BJ (cell line): ENCODE data around the gene RAF1. TPM values are rescaled to one million over a fixed set of nuclear protein-coding genes. Genes with fewer than 3 reads are reported as not detected.

Source experiments
- CTCF ChIA-PET: fragments of 350-600 bp; formaldehyde crosslinking; extraction: SDS; loops from one replicate; lab custom pipeline; 2021; ENCODE audit warnings: antibody characterized with exemption, inconsistent platforms; lab: Yijun Ruan, JAX
- POLR2A ChIA-PET: fragments of 300-600 bp; sonication (Branson Sonifier 250); formaldehyde crosslinking; extraction: SDS; loops from one replicate; lab custom pipeline; 2021; ENCODE audit warnings: antibody characterized with exemption; lab: Charles Lee
- DNase-seq: peaks from one replicate; pipeline ENCODE4 v3.0.0-alpha.2; 2011; ENCODE audit warnings: low read depth
- H3K27me3 ChIP-seq: 2 replicates; pipeline ENCODE4 v1.6.0; 2011; ENCODE audit warnings: low read length; ENCODE audit not compliant: control insufficient read depth, insufficient read depth
- H3K36me3 ChIP-seq: 2 replicates; pipeline ENCODE4 v1.5.1; 2011; ENCODE audit warnings: low read length; ENCODE audit not compliant: control insufficient read depth, insufficient read depth
- H3K4me3 ChIP-seq: 2 replicates; pipeline ENCODE4 v1.5.1; 2011; ENCODE audit warnings: low read depth, mild to moderate bottlenecking, control low read depth, low read length
- polyA plus RNA-seq: library from polyadenylated mRNA; depleted of rRNA; stranded (reverse); fragments of >200 nt; gene quantifications from 2 replicates; pipeline ENCODE4 v1.2.3, GENCODE V29; 2011
- TF ChIP-seq, protein P1 (sequence below): IDR thresholded peaks from 2 replicates; pipeline ENCODE4 v1.5.1; 2011; ENCODE audit warnings: low read depth, mild to moderate bottlenecking, control low read depth, inconsistent platforms, low read length, moderate library complexity; ENCODE audit not compliant: insufficient read depth

RAF1 gene
- polyA plus RNA-seq, 1 experiment = 122 TPM

DNA sequence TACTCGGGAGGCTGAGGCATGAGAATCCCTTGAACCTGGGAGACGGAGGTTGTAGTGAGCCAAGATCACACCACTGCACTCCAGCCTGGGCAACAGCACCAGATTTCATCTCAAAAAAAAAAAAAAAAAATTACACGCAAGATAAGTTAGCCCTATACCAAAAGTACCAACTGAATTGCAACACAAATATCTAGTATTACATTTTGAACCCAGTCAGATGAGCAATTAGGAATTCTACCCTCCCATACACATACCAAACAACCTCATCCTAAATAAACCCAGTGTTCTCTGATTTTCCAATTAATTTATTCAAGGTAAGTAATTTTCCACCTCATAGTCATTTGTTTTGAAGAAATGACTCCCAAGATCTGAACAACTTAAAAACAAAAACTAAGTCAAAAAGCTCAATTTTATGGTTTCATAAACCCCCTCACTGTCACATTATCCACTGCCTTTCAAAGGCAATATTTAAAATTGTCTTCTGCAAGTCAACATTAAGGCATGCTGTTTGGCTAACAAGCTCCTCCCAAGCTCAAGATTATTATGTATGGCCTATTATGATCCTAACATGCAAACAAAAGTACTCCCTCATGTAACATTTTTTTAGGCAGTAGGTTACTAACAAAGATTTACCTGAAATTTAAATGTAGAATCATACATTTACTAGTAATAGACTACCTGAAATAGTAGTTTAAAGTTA lies 4.5 kb downstream of the RAF1 start:
- DNase-seq = no peak
- TF ChIP-seq, protein P1, sequence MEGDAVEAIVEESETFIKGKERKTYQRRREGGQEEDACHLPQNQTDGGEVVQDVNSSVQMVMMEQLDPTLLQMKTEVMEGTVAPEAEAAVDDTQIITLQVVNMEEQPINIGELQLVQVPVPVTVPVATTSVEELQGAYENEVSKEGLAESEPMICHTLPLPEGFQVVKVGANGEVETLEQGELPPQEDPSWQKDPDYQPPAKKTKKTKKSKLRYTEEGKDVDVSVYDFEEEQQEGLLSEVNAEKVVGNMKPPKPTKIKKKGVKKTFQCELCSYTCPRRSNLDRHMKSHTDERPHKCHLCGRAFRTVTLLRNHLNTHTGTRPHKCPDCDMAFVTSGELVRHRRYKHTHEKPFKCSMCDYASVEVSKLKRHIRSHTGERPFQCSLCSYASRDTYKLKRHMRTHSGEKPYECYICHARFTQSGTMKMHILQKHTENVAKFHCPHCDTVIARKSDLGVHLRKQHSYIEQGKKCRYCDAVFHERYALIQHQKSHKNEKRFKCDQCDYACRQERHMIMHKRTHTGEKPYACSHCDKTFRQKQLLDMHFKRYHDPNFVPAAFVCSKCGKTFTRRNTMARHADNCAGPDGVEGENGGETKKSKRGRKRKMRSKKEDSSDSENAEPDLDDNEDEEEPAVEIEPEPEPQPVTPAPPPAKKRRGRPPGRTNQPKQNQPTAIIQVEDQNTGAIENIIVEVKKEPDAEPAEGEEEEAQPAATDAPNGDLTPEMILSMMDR = no peak
- no peaks in the 10 kb centered on the region for H3K27me3 ChIP-seq
- CTCF ChIA-PET = interaction anchor here (0.6 to 1.4 kb wide), 4 partner anchors 10 to 1034 kb away, joined by 3 to 4 read pairs (median 4); no protein-coding TSS in a partner anchor
- H3K36me3 ChIP-seq = no peaks in the 10 kb centered on the region
- POLR2A ChIA-PET = interaction anchor here (1.0 kb wide), 1 partner anchor 15 kb away, joined by 5 read pairs; no protein-coding TSS in a partner anchor
- H3K4me3 ChIP-seq = no peak overlapping the region

DNA sequence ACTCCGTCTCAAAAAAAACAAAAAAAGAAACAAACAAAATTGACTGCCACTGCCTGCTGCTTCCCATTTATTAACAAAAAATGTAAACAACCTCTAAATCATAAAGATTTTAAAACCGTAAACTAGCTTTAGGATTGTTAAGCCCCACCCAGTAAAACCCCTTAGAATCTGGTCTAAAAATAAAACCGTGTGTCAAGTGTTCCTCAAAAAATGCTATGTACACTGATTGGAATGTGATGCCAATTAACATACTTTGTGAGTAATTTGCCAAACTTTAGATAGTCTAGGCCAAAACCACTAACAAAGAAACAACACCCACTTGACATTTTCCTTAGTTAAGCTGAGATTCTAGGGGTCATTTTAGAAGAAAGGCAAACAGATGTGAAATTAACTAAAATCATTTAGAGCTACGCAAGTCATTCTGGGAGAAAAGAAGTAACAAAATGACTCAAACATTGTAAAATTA lies 5.3 kb downstream of the RAF1 start:
- H3K27me3 ChIP-seq = no peaks in the 10 kb centered on the region
- DNase-seq = peak; percentile 96

DNA sequence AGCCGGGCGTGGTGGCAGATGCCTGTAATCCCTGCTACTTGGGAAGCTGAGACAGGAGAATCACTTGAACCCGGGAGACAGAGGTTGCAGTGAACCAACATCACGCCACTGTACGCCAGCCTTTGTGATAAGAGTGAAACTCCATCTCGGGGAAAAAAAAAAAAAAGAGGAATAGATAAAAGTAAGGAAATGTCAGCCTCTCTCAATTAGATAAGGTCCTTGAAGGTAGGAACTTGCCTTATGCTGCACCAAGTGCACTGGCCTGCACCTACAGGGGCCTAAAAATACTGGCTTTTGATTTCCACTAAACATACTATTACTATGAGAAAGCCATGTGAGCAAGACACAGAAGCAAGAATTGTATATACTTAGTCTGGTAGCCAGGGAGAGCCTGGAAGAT lies 7.1 kb downstream of the RAF1 start:
- Histone ChIP-seq H3K4me3 (no peak overlapping the region), H3K27me3 (no peaks in the 10 kb centered on the region), H3K36me3 (no peaks in the 10 kb centered on the region)
- ChIA-PET POLR2A (no interaction called here), CTCF (interaction anchor here (0.6 kb wide), 1 partner anchor 63 kb away, joined by 3 read pairs; no protein-coding TSS in a partner anchor)
- DNase-seq = no peak
- TF ChIP-seq, protein P1 = no peak

More for the DNA sequence above, 5.3 kb downstream of the RAF1 start:
- H3K36me3 ChIP-seq = no peaks in the 10 kb centered on the region
- H3K4me3 ChIP-seq = no peak overlapping the region
- CTCF ChIA-PET = interaction anchor here (0.5 to 0.8 kb wide), 3 partner anchors 9 to 216 kb away, joined by 3 to 4 read pairs (median 3); no protein-coding TSS in a partner anchor
- POLR2A ChIA-PET = interaction anchor here (0.9 to 1.0 kb wide), 2 partner anchors 14 to 16 kb away, joined by 5 to 9 read pairs; no protein-coding TSS in a partner anchor
- TF ChIP-seq, protein P1 = no peak

DNA sequence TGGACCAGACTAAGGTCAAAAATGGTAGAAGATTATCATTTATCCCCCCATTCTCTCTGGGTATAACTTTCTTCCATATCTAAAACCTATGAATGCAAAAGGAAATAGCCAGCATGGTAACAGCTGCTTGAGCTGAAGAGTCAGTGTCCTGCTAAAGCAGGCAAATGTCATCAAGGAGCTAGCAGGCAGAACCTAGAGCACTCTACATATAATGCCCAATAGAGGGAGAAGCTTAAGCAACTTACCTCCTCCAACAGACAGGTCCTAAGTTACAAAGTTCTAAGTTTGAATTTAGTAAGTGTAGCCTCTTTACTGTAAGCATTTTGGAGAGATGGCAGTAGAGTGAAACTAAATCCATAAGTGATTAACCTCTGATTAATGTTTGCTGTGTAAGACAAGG lies 7.7 kb downstream of the RAF1 start:
- DNase-seq = no peak
- Histone ChIP-seq H3K4me3 (no peak overlapping the region), H3K27me3 (no peaks in the 10 kb centered on the region), H3K36me3 (no peaks in the 10 kb centered on the region)
- ChIA-PET POLR2A (no interaction called here), CTCF (interaction anchor here (0.6 kb wide), 1 partner anchor 64 kb away, joined by 3 read pairs; no protein-coding TSS in a partner anchor)
- TF ChIP-seq, protein P1 = no peak

DNA sequence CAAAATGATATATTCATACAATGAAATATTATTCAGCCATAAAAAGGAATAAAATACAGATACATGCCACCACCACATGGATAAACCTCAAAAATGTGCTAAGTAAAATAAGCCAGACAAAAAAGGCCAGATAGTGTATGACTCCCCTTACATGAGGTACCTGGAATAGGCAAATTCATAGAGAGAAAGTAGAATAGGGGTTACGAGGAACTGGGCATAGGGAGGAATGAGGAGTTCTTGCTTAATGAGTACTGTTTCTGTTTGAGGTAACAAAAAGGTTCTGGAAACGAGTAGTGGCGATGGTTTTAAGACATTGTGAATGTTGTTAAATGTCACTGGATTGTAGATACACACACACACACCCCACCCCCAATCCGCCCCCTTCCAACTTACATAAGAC lies 8.2 kb downstream of the RAF1 start:
- no peak for DNase-seq
- Histone ChIP-seq H3K27me3 (no peaks in the 10 kb centered on the region), H3K36me3 (no peaks in the 10 kb centered on the region), H3K4me3 (no peak overlapping the region)
- CTCF ChIA-PET = no interaction called here
- POLR2A ChIA-PET = no interaction called here
- TF ChIP-seq, protein P1 = no peak
